Pons (tissue), 1 donor: Measurements from ENCODE around the gene ACAN.

Experiments used
- DNase-seq: peaks from one replicate; pipeline ENCODE4 v3.0.0-alpha.2; 2016; ENCODE audit warnings: low spot score

The ACAN gene

GRCh38 chr15:88803241-88803919, at the start of gene ACAN:
Gene ACAN (plus strand): TSS chr15:88803436. CDS start chr15:88836207, 32,771 bp downstream.
- DNase-seq = no peak

- DNase-seq = no peak
These were observed 46.7 kb upstream of the ACAN start for GRCh38 chr15:88756521-88756920.

GRCh38 chr15:88756921-88757320, 46.3 kb upstream of the ACAN start:
- no peak for DNase-seq

- DNase-seq = no peak
These were observed 43.4 kb upstream of the ACAN start for GRCh38 chr15:88759872-88760271.

GRCh38 chr15:88764448-88764847, 38.8 kb upstream of the ACAN start:
- no peak for DNase-seq

- DNase-seq = no peak
These were observed 38.0 kb upstream of the ACAN start for GRCh38 chr15:88765212-88765611.

- DNase-seq = peak; percentile 31
These were observed 33.9 kb upstream of the ACAN start for GRCh38 chr15:88769161-88769971.

- no peak for DNase-seq
These were observed 27.5 kb upstream of the ACAN start for GRCh38 chr15:88775776-88776175.

- peak; percentile 94 for DNase-seq
These were observed 26.6 kb upstream of the ACAN start for GRCh38 chr15:88776646-88777045.

- no peak for DNase-seq
These were observed 23.3 kb upstream of the ACAN start for GRCh38 chr15:88779944-88780343.

- no peak for DNase-seq
These were observed 20.8 kb upstream of the ACAN start for GRCh38 chr15:88782465-88782864.

GRCh38 chr15:88785217-88785616, 18.0 kb upstream of the ACAN start:
- DNase-seq = no peak

GRCh38 chr15:88788036-88788435, 15.2 kb upstream of the ACAN start:
- DNase-seq = no peak

GRCh38 chr15:88788816-88789215, 14.4 kb upstream of the ACAN start:
- no peak for DNase-seq

- DNase-seq = no peak
These were observed 12.8 kb upstream of the ACAN start for GRCh38 chr15:88790486-88790885.

- no peak for DNase-seq
These were observed 11.6 kb upstream of the ACAN start for GRCh38 chr15:88791637-88792036.

- no peak for DNase-seq
These were observed 10.6 kb upstream of the ACAN start for GRCh38 chr15:88792342-88793282.

- DNase-seq = no peak
These were observed 9.2 kb upstream of the ACAN start for GRCh38 chr15:88794001-88794400.

- DNase-seq = no peak
These were observed 5.4 kb upstream of the ACAN start for GRCh38 chr15:88797663-88798339.

GRCh38 chr15:88799341-88799740, 3.9 kb upstream of the ACAN start:
- DNase-seq = no peak

GRCh38 chr15:88800026-88800425, 3.2 kb upstream of the ACAN start:
- no peak for DNase-seq

GRCh38 chr15:88800738-88801137, 2.5 kb upstream of the ACAN start:
- DNase-seq = no peak
